Brain pericyte (primary cell): ENCODE results near the gene SMIM21.

ENCODE experiments used
- DNase-seq: peaks from one replicate; pipeline ENCODE4 v3.0.0-alpha.2; 2012; ENCODE audit warnings: low read depth, low spot score

The SMIM21 gene

DNA sequence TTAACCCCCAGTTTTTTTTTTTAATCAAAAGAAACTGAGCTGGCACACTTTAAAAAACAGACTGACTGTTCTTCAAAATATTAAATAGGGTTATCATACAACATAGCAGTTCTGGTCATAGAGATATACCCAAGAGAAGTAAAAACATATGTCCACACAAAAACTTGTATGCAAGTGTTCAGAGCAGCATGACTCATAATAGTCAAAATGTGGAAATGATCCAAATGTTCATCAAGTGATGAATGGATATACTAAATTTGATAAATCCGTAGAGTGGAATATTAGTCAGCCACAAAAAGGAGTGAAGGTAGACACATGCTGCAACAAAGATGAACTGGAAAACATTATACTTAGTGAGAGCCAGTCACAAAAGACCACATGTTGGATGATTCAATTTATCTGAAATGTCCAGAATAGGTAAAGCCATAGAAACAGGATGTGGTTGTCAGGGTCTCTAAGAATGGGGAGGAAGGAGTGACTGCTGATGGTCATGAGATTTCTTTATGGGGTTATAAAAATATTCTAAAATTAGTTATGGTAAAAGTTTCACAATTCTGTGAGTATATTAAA is 5.1 kb downstream of the SMIM21 start:
- DNase-seq: no peak

- DNase-seq: no peak
Observed at GRCh38 chr18:75421656-75422055, 5.8 kb downstream of the SMIM21 start.

GRCh38 chr18:75418293-75419005 is 9.1 kb downstream of the SMIM21 start:
- DNase-seq: no peak

DNA sequence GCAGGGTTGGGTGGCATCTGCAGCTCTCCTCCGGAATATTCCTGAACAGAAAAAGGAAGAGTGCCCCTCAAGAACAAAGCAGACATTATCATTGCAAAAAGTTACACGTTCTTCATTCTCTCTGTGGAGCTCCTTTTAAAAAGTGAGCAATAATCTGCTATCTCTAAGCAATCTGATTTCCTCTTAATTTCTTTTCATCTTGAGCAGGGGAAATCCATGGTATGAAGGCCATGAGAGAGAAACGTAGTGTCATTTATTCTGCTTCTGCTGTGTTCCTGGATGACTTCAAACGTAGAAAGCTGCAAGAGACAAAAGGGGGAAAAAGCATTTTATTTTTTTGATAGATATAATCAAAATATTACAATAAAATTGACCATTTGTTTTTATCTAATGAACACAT is 16.9 kb downstream of the SMIM21 start:
- DNase-seq: no peak

DNA sequence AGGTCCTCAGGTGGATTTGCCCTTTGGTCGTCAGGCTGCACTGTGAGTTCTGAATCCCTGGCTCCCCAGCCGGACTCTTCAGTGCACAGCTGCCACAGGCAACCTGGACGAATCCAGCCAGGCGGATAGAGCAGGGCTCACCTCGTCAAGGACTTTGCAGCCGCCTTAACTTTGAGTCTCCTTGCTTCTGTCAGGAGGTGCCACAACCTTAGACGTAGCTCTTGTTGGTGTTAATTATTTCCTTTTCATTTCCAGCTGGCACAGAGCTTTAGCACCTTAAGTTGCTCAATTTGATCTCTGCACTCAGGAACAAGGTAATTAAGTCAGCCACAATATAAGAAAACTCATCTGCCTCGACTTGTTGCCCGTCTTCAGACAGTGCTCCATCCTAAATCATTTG is 17.7 kb downstream of the SMIM21 start:
- no peak for DNase-seq

DNA sequence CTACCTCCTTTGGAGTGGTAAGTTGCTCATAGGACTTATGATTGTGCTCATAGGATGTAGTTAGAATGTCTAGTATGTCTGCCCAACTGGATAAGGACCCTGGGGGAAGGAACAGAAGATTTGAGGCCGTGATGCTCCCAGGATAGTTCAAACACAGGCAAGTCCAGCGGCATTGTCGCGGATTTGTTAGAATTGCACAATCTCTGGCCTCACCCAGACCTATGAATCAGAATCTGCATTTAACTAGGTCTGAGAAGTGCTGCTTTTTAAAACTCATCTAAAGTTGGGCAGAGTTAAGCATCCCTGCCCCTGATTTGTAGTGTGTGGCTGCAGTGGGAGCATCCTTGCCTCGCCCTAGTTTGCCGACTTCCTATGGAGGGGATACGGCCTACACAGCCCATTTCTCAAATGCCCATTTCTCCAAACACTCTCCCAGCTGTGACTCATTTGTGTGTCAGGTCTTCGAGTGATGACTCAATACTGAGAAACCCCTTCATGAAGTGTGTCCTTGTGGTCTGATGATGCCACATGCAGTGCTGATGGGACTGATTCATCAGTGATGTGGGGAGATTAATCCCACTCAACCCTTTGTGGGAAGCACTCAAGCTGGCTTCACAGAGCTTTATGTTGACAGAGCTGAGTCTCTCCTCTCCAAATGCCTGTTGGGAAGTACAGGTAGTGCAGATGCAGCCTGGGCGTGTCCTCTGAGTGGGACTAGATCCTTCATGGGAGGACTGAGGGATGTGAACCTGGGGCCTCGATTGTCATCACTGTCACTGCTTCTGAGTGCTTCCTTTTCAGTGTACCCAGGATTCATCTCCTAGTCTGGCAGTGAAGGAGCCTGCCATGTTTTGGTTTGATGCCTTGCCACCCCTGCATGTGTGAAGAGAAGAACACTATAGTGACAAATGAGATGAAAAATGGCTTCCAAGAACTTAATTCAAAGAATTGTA is 18.7 kb downstream of the SMIM21 start:
- peak; percentile 66 for DNase-seq

- no peak for DNase-seq
Observed at GRCh38 chr18:75407468-75408437, 19.8 kb downstream of the SMIM21 start.

GRCh38 chr18:75406491-75407445 is 20.7 kb downstream of the SMIM21 start:
- no peak for DNase-seq

DNA sequence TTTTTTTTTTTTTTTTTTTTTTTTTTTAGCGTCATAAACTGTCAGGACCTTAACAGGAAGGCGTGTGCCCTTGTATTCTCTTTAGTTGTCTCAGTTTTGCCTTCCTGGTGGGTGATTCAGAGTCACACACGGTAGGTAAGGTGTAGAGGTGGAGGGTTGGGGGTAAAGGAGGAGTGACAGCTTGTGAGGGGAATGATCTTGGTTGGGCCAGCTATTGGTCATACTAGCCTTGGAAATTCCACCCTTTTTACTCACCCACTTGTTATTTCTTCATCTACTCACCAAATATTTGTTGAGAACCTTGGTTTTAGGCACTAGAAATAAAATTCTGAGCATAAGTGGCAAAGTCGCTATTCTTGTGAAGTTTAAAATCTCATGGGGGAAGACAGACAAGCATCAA is 22.2 kb downstream of the SMIM21 start:
- DNase-seq: no peak

GRCh38 chr18:75400366-75400765 is 27.1 kb downstream of the SMIM21 start:
- no peak for DNase-seq

DNA sequence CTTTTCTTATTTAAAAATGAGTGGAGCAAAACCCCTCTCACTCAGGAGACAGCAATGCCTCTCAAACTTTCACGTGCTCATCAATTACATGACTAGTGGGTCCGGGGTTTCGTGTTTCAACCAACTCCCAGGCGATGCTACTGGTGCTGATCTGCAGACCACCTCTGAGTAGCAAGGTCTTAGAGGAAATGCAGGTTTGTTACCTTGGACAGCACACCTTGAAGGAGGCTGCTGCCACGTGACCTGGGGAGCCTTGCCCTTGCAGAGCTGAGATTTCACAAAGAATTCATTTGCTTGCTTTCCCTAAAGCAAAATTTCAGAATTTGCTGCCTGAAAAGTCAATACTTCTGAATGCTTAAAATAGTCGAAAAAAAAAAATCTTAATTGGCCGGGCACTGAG is 32.4 kb downstream of the SMIM21 start:
- no peak for DNase-seq

GRCh38 chr18:75393721-75394120 is 33.8 kb downstream of the SMIM21 start:
- no peak for DNase-seq

DNA sequence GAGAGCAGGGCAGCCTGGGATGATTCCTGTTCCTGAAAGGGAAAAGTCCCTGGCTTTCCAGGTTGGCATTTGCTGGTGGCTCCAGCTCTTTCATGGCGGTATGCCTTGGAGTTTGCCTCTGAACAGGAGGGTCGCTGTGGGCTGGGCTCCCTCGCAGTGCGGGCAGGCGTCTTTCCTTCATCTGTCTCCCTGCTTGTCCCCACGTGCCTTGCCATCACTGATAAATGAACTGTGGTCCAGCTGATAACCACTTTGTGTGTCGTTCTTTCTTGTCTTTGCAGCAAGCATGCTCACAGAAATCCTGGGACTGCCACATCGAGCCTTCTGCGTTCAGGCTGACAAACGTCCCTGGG is 35.3 kb downstream of the SMIM21 start:
- DNase-seq: no peak

GRCh38 chr18:75391279-75392225 is 36.0 kb downstream of the SMIM21 start:
- DNase-seq: no peak

GRCh38 chr18:75390854-75391253 is 36.6 kb downstream of the SMIM21 start:
- DNase-seq: no peak

DNA sequence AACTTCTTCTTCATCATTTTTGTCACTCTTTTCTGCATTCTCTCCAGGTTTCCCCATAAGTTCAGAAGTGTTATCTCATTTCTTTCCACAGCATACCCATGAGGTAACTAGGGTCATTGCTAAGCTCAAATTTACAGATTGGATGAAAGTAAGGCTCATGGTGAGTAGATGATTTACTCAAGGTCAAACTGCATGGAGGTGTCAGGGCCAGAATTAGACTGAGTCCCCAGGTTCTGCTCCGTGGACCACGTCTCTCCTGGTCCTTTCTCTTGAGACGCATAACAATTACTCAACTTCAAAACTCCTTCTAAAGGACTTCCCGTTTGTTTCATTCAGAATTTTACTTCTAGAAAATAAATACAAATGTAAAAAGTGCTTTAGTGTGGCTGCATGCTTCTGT is 43.4 kb downstream of the SMIM21 start:
- no peak for DNase-seq

GRCh38 chr18:75378376-75379315 is 48.9 kb downstream of the SMIM21 start:
- no peak for DNase-seq

DNA sequence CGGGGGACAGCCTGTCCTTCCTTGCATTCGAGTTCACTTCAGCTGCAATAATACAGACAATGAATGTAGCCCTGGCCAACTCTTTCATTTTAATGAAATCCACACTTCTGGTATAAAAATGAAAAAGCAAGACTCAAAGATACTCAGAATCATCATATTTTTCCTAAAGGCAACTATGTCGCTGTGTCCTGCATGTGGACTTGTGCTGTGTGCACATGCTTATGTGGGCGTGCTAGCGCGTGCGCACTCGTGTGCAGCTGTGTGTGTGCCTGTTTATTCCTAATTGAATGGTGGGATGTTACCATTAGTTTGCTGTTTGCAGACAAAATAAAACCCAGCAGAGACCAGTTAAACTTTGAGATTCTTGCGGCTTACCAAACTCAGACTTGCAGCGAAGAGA is 49.6 kb downstream of the SMIM21 start:
- no peak for DNase-seq
